Lower leg skin (tissue), 4 donors: Measurements from ENCODE around the gene RNF111. TPM values are rescaled to one million over a fixed set of nuclear protein-coding genes. Genes with fewer than 3 reads are reported as not detected.

Experiments used
- DNase-seq, 2 donors: peaks; one replicate each; pipeline ENCODE4 v3.0.0-alpha.2; 2019; ENCODE audit warnings: low spot score in 2 of 2
- H3K4me3 ChIP-seq: fragments of 200-600 bp; sonication (generic); 2 replicates; pipeline ENCODE4 v1.5.1; 2017; ENCODE audit warnings: mild to moderate bottlenecking, low read depth; ENCODE audit not compliant: poor library complexity, severe bottlenecking
- CTCF ChIP-seq, 3 donors: fragments of 450-650 bp; IDR thresholded peaks; one replicate each; pipeline ENCODE4 v1.5.1; 2016; ENCODE audit warnings: antibody characterized with exemption in 3 of 3, mild to moderate bottlenecking in 3 of 3, moderate library complexity in 2 of 3
- POLR2A ChIP-seq, 2 donors: fragments of 450-650 bp; IDR thresholded peaks; one replicate each; pipeline ENCODE4 v1.6.1; 2016 to 2017; ENCODE audit warnings: antibody characterized with exemption in 2 of 2, mild to moderate bottlenecking in 1 of 2, moderate library complexity in 1 of 2
- WGBS, 2 donors: methylation state at CpG; one replicate each; pipeline ENCODE4 v1.1.5; 2018; 5-methylcytosine and 5-hydroxymethylcytosine counted together
- intact Hi-C: fragments of 100-400 bp; cut with DNase I; formaldehyde crosslinking; loops from one replicate; pipeline ENCODE4 v1.15.0; 2023; ENCODE audit warnings: low total_unique reads
- total RNA-seq, 4 donors: library from RNA; depleted of rRNA; stranded (reverse); fragments of >200 nt; gene quantifications; one replicate each; pipeline ENCODE4 v1.1.0, GENCODE V29; 2016

Gene RNF111
- 10 to 100 TPM; 14.9 to 27.9 (median 22.6) TPM for total RNA-seq

- WGBS, 2 donors, result 0 to 1% methylated on average over 47 of the region's 47 CpGs
- H3K4me3 ChIP-seq, result peak within 1 kb of the TSS; percentile 78
- intact Hi-C loops, result no loop called here
- TF ChIP-seq CTCF (IDR thresholded peaks at IDR 0.05), result no peak
- TF ChIP-seq POLR2A (IDR thresholded peaks at IDR 0.05), result peak in 1 of 2 donors; percentile 78
- DNase-seq, result peak; percentile 95 to 97
These were observed at the start of gene RNF111 for GRCh38 chr15:58987491-58988005. RNF111 (plus strand) TSS chr15:58987663; CDS start chr15:59030823, 43,160 bp downstream.

GRCh38 chr15:58947179-58947578, 40.3 kb upstream of the RNF111 start:
- WGBS, 2 donors, result 84 to 88% methylated on average over 3 of the region's 3 CpGs
- TF ChIP-seq POLR2A (IDR thresholded peaks at IDR 0.05) (no peak), CTCF (IDR thresholded peaks at IDR 0.05) (no peak)
- intact Hi-C loops, result no loop called here

GRCh38 chr15:58951388-58952007, 36.0 kb upstream of the RNF111 start:
- WGBS, 2 donors, result 24 to 25% methylated on average over 5 of the region's 5 CpGs
- intact Hi-C loops, result no loop called here
- no peak overlapping the region for H3K4me3 ChIP-seq
- no peak for DNase-seq
- no peak for TF ChIP-seq CTCF (IDR thresholded peaks at IDR 0.05)

More at GRCh38 chr15:58947179-58947578, 40.3 kb upstream of the RNF111 start:
- no peak overlapping the region for H3K4me3 ChIP-seq
- DNase-seq, result no peak

- intact Hi-C loops, result no loop called here
- TF ChIP-seq POLR2A (IDR thresholded peaks at IDR 0.05) (no peak), CTCF (IDR thresholded peaks at IDR 0.05) (no peak)
- no peak overlapping the region for H3K4me3 ChIP-seq
- no peak for DNase-seq
These were observed 34.7 kb upstream of the RNF111 start for GRCh38 chr15:58952751-58953150.

- peak in 1 of 2 donors; percentile 36 for DNase-seq
- WGBS, 2 donors, result 20 to 37% methylated on average over 8 of the region's 8 CpGs
- H3K4me3 ChIP-seq, result no peak overlapping the region
- TF ChIP-seq CTCF (IDR thresholded peaks at IDR 0.05) (peak in 1 of 3 donors; percentile 39), POLR2A (IDR thresholded peaks at IDR 0.05) (no peak)
- intact Hi-C loops, result no loop called here
These were observed 30.1 kb upstream of the RNF111 start for GRCh38 chr15:58957101-58957973.
